HepG2 (cell line): Measurements from ENCODE around the gene ERP44. TPM values are rescaled to one million over a fixed set of nuclear protein-coding genes. Genes with fewer than 3 reads are reported as not detected.

Source experiments
- ATAC-seq: fragments of 200-7000 bp; cut with Tn5 transposase; 3 replicates; pipeline ENCODE4 v1.9.1; 2020; ENCODE audit warnings: mild to moderate bottlenecking, moderate library complexity
- BruUV-seq: library from RNA; stranded (reverse); fragments of 400-500 nt; replicated peaks from 2 replicates; lab custom pipeline; 2021; lab: Mats Ljungman, UMichigan
- CTCF ChIA-PET: fragments of 300-600 bp; formaldehyde crosslinking; extraction: SDS; loops from one replicate; lab custom pipeline; 2021; ENCODE audit warnings: low total read pairs, inconsistent platforms, low intra/inter-chr PET ratio; lab: Yijun Ruan, JAX
- POLR2A ChIA-PET: fragments of 350-600 bp; sonication (Branson Sonifier 250); formaldehyde crosslinking; loops from one replicate; lab custom pipeline; 2020; ENCODE audit warnings: antibody characterized with exemption, inconsistent platforms; lab: Yijun Ruan, JAX
- DNase-seq: peaks from one replicate; pipeline ENCODE4 v3.0.0-alpha.2; 2015; ENCODE audit warnings: low spot score
- FAIRE-seq: peaks from 3 replicates; lab custom pipeline; 2011; peaks lifted over from hg19 to GRCh38; lab: Jason Lieb, UNC
- H2AFZ ChIP-seq: one replicate; pipeline ENCODE4 v1.6.1; 2011; ENCODE audit warnings: low read length, inconsistent platforms
- H3K27ac ChIP-seq: fragments of 300-600 bp; 3 replicates; pipeline ENCODE4 v1.8.0; 2011; ENCODE audit warnings: mixed run types, mild to moderate bottlenecking, mixed read lengths, low read length, inconsistent platforms; ENCODE audit not compliant: insufficient read depth; ENCODE audit errors: extremely low read length
- H3K27me3 ChIP-seq, 2 experiments: fragments of 200-600 bp in 1 of 2; 2 replicates in 1 of 2; 3 replicates in 1 of 2; pipeline versions ENCODE4 v1.6.0 to v1.8.0; 2011; ENCODE audit warnings: low read length in 2 of 2, mild to moderate bottlenecking in 2 of 2, moderate library complexity in 2 of 2, inconsistent platforms in 1 of 2; ENCODE audit not compliant: insufficient read depth in 2 of 2, control insufficient read depth in 1 of 2
- H3K36me3 ChIP-seq, 2 experiments: fragments of 200-600 bp in 1 of 2; replicated peaks in 1 of 2; 2 replicates in 1 of 2; 3 replicates in 1 of 2; pipeline versions ENCODE4 v1.5.1 to v1.8.0; 2011; ENCODE audit warnings: low read length in 2 of 2, inconsistent platforms in 1 of 2; ENCODE audit not compliant: insufficient read depth in 2 of 2, control insufficient read depth in 1 of 2
- H3K4me1 ChIP-seq: 2 replicates; pipeline ENCODE4 v1.5.1; 2012; ENCODE audit warnings: low read length, inconsistent platforms; ENCODE audit not compliant: insufficient read depth
- H3K4me2 ChIP-seq: 2 replicates; pipeline ENCODE4 v1.6.0; 2011; ENCODE audit warnings: low read depth, low read length, inconsistent platforms
- H3K4me3 ChIP-seq, 3 experiments: fragments of 200-600 bp in 1 of 3; sonication (generic), shearing (Covaris generic) in 1 of 3; replicated peaks in 1 of 3; 2 replicates each; pipeline ENCODE4 v1.5.1; 2011 to 2016; ENCODE audit warnings: low read length in 3 of 3, inconsistent platforms in 2 of 3, low read depth in 2 of 3, mild to moderate bottlenecking in 2 of 3, control low read depth in 1 of 3, mixed read lengths in 1 of 3; ENCODE audit not compliant: insufficient read depth in 1 of 3
- H3K79me2 ChIP-seq: one replicate; pipeline ENCODE4 v1.6.1; 2011; ENCODE audit warnings: low read length, inconsistent platforms; ENCODE audit not compliant: insufficient read depth
- H3K9ac ChIP-seq: 2 replicates; pipeline ENCODE4 v1.6.0; 2011; ENCODE audit warnings: mild to moderate bottlenecking, low read depth, low read length, inconsistent platforms; ENCODE audit not compliant: insufficient read depth
- H3K9me3 ChIP-seq: 2 replicates; pipeline ENCODE4 v1.5.1; 2012; ENCODE audit warnings: mild to moderate bottlenecking, low read length
- H4K20me1 ChIP-seq: 2 replicates; pipeline ENCODE4 v1.6.0; 2011; ENCODE audit warnings: inconsistent platforms, mild to moderate bottlenecking, low read length, moderate library complexity; ENCODE audit not compliant: insufficient read depth
- CBFB ChIP-seq: sonication (generic); formaldehyde crosslinking; IDR thresholded peaks from 2 replicates; pipeline ENCODE4 v1.4.0; 2020; ENCODE audit warnings: missing genetic modification reagents
- CTCF ChIP-seq: sonication (generic); formaldehyde crosslinking; IDR thresholded peaks from 2 replicates; pipeline ENCODE4 v1.5.0; 2020; ENCODE audit warnings: mild to moderate bottlenecking, missing genetic modification reagents, moderate library complexity
- EP300 ChIP-seq, 3 experiments: sonication (generic) in 1 of 3; formaldehyde crosslinking in 1 of 3; IDR thresholded peaks; 2 replicates each; pipeline versions ENCODE4 v1.5.1 to v1.6.1; 2011 to 2020; ENCODE audit warnings: low read depth in 2 of 3, low read length in 2 of 3, borderline replicate concordance in 1 of 3, improper control_type of control experiment in 1 of 3, mild to moderate bottlenecking in 1 of 3, missing genetic modification reagents in 1 of 3, moderate library complexity in 1 of 3
- HHEX ChIP-seq: IDR thresholded peaks from 2 replicates; pipeline ENCODE4 v1.6.1; 2016; ENCODE audit warnings: control low read depth
- LRRFIP1 ChIP-seq: sonication (generic); formaldehyde crosslinking; conservative IDR thresholded peaks from 2 replicates; pipeline ENCODE4 v1.4.0; 2020; ENCODE audit warnings: missing genetic modification reagents
- PHF21A ChIP-seq: sonication (generic); formaldehyde crosslinking; IDR thresholded peaks from 2 replicates; pipeline ENCODE4 v1.5.0; 2020; ENCODE audit warnings: mild to moderate bottlenecking, missing genetic modification reagents
- RBFOX2 ChIP-seq: fragments of 200-400 bp; formaldehyde crosslinking; IDR thresholded peaks from 2 replicates; pipeline ENCODE4 v1.6.1; 2017; ENCODE audit warnings: low read depth, mild to moderate bottlenecking, low read length
- TOE1 ChIP-seq: sonication (generic); formaldehyde crosslinking; IDR thresholded peaks from 2 replicates; pipeline ENCODE4 v1.4.0; 2020; ENCODE audit warnings: mild to moderate bottlenecking, missing genetic modification reagents
- ZNF235 ChIP-seq: sonication (generic); formaldehyde crosslinking; IDR thresholded peaks from 2 replicates; pipeline ENCODE4 v1.8.1; 2023; ENCODE audit warnings: mild to moderate bottlenecking, missing genetic modification reagents, borderline replicate concordance
- ZNF274 ChIP-seq: sonication (generic); formaldehyde crosslinking; IDR thresholded peaks from 2 replicates; pipeline ENCODE4 v1.5.1; 2020; ENCODE audit warnings: mild to moderate bottlenecking, missing genetic modification reagents
- WGBS: methylation state at CpG from one replicate; pipeline ENCODE4 v1.1.6; 2017; ENCODE audit warnings: low lambda C conversion rate; 5-methylcytosine and 5-hydroxymethylcytosine counted together
- in situ Hi-C: cut with HindIII; loops from 2 replicates; pipeline ENCODE4 v1.10.0; 2017; ENCODE audit warnings: low pct_unique_long_range_greater_than_20kb; ENCODE audit not compliant: extremely low pct_ligation_motif_present
- intact Hi-C: fragments of 100-400 bp; cut with micrococcal nuclease; formaldehyde crosslinking; loops from one replicate; pipeline ENCODE4 v1.10.0; 2022; ENCODE audit not compliant: unreplicated experiment
- polyA plus RNA-seq, 8 experiments: library from polyadenylated mRNA; depleted of rRNA in 3 of 8; stranded (reverse) in 7 of 8; unstranded in 1 of 8; fragments of >200 nt; fragmentation: Illumina TruSeq in 4 of 8; extraction: Trizol in 4 of 8; gene quantifications; 2 replicates each; pipeline versions ENCODE4 v1.2.1 to v1.2.3, GENCODE V29; 2011 to 2016; ENCODE audit warnings: low read depth in 4 of 8, missing spikeins in 1 of 8, mixed read lengths in 1 of 8; ENCODE audit not compliant: insufficient read depth in 1 of 8
- total RNA-seq, 5 experiments: library from RNA; depleted of rRNA; stranded (reverse); fragments of >200 nt; fragmentation: Illumina TruSeq; extraction: Trizol; gene quantifications; 2 replicates each; pipeline ENCODE4 v1.2.3, GENCODE V29; 2016; ENCODE audit warnings: low read depth in 1 of 5

ERP44 gene
- total and polyA plus RNA-seq, 2 of the 13 experiments (the other 11 are each of a cell fraction or from before 2014, with no cell fraction given): 8.9 to 13.8 TPM

GRCh38 chr9:100134731-100135130, 35.9 kb upstream of the ERP44 start:
- Histone ChIP-seq H3K9ac (no peak overlapping the region), H4K20me1 (no peaks in the 10 kb centered on the region; the same call in 1 of the 2 replicates), H3K27ac (no peak overlapping the region), H3K36me3 (peaks cover 0 to 14% of the 10 kb centered on the region in 2 experiments; a peak in 1 of 5 replicates), H3K9me3 (no peaks in the 10 kb centered on the region), H3K4me1 (no peaks in the 10 kb centered on the region), H3K27me3 (no peaks in the 10 kb centered on the region), H3K4me2 (no peak overlapping the region), H3K4me3 (no peak overlapping the region), H3K79me2 (no peaks in the 10 kb centered on the region), H2AFZ (no peak overlapping the region)
- FAIRE-seq (no peak), DNase-seq (no peak), ATAC-seq (no peak)
- CTCF ChIA-PET: no interaction called here
- in situ Hi-C loops (no loop called here), intact Hi-C loops (loop anchor here (5.0 kb wide), 1 partner anchor 463 kb away; no protein-coding TSS in a partner anchor)
- BruUV-seq: no TSS peak
- POLR2A ChIA-PET: no interaction called here
- 78% methylated on average over 3 of the region's 3 CpGs for WGBS
- TF ChIP-seq PHF21A (CRISPR knock-in tag): no peak

GRCh38 chr9:100131875-100132430, 33.2 kb upstream of the ERP44 start:
- in situ Hi-C loops: no loop called here
- ATAC-seq: no peak
- Histone ChIP-seq H3K9me3 (no peaks in the 10 kb centered on the region), H3K27me3 (no peaks in the 10 kb centered on the region), H3K4me2 (no peak overlapping the region), H3K4me3 (no peak overlapping the region), H3K4me1 (no peaks in the 10 kb centered on the region), H2AFZ (no peak overlapping the region), H3K27ac (no peak overlapping the region), H3K79me2 (no peaks in the 10 kb centered on the region), H3K9ac (no peak overlapping the region), H4K20me1 (no peaks in the 10 kb centered on the region; the same call in 1 of the 2 replicates), H3K36me3 (peaks cover 0 to 14% of the 10 kb centered on the region in 2 experiments; a peak in 1 of 5 replicates)
- over 99% methylated on average over 3 of the region's 3 CpGs for WGBS
- FAIRE-seq: no peak
- BruUV-seq: no TSS peak
- intact Hi-C loops: no loop called here
- TF ChIP-seq LRRFIP1 (no peak), TOE1 (CRISPR knock-in tag) (no peak), CBFB (no peak), EP300 (IDR thresholded peaks at IDR 0.05; ENCODE audit: low read depth in 2 of 2, low read length in 2 of 2) (no peak), EP300 (CRISPR knock-in tag; IDR thresholded peaks at IDR 0.05; ENCODE audit: borderline replicate concordance) (no peak), ZNF235 (CRISPR knock-in tag) (no peak), HHEX (CRISPR knock-in tag) (no peak), RBFOX2 (no peak), ZNF274 (CRISPR knock-in tag) (no peak), CTCF (no peak)
- POLR2A ChIA-PET: no interaction called here
- CTCF ChIA-PET: no interaction called here
- DNase-seq: no peak
